Daoy (cell line): Measurements from ENCODE around the gene SMC1B. TPM values are rescaled to one million over a fixed set of nuclear protein-coding genes. Genes with fewer than 3 reads are reported as not detected.
"Not testable (repeated sequence)": the region's sequence is repeated elsewhere in the genome, so short reads cannot be mapped to it uniquely, and the experiment has no call there.

Source experiments
- DNase-seq: peaks from one replicate; pipeline ENCODE4 v3.0.0-alpha.2; 2015; ENCODE audit warnings: low read depth
- total RNA-seq: library from RNA; depleted of rRNA; stranded (reverse); fragments of >200 nt; shearing (Covaris generic); gene quantifications from 2 replicates; pipeline ENCODE4 v1.2.3, GENCODE V29; 2014

SMC1B gene
- total RNA-seq, 1 experiment from 2014 or later: not detected

DNA sequence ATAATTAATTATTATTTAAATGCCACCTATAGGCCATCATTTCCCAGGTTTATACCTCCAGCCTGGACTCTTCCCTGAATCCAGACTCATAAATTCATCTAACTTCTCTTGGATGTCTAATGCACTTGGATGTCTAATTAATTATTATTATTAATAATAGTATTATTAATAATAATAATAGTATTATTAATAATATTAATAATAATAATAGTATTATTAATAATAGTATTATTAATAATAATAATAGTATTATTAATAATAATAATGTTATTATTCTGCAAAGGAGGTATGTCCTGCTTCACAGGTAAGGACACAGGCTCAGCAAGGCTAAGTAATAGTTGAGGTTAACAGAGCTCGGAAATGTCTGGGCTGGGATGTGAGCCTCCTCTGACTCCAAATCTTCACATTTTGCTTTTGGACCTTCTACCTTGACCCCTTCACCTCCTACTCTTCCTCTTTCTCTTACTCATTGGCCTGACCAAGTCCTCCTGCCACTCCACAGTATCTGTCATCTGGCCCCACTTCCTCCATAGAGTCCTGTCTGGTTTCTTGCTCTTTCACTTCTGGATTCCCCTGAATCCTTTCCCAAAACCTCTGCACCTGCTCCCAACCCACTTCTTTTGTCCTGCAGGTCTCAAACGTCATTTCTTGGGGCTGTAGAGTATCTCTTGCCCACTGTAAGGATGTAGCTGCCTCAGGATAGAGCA is 8.1 kb upstream of the SMC1B start:
- DNase-seq: no peak

- no peak for DNase-seq
These were observed 7.1 kb upstream of the SMC1B start for GRCh38 chr22:45420539-45420938.

GRCh38 chr22:45420011-45420410 is 6.6 kb upstream of the SMC1B start:
- no peak for DNase-seq

GRCh38 chr22:45418770-45419138 is 5.4 kb upstream of the SMC1B start:
- no peak for DNase-seq

- DNase-seq: no peak
These were observed 4.8 kb upstream of the SMC1B start for GRCh38 chr22:45418056-45418769.

DNA sequence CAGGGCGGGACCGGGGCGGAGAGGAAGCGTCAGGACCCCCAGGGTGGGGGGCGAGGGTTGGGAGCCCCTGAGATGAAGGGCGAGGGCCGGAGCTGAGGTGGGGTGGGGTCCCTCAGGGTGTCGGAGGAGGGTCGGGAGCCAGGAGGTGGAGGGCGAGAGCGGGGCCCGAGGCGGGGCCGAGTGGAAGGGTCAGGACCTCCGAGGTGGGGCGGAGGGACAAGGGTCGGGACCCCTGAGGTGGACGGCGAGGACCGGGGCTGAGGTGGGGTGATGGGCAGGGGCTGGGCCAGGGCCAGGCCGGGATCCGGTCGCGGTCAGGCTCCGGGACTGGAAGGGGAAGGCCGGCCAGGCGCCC is 409 bp downstream of the SMC1B start:
- no peak for DNase-seq

DNA sequence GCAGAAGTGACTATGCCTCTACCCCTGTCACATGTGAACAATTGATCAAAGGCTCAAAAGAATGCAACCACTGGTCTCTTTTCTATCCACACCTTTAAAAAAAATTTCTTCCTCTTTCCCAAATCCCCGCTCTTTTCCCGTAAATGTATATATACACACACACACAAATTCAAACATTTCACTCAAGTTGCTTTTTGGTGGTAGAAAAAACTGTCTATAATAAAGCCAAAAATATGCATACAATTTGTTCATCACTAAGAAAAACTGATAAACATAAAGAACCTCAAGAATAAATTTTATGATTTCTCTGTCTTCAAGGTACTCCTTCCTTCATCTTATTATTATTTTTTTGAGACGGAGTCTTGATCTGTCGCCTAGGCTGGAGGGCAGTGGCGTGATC is 5.6 kb downstream of the SMC1B start:
- DNase-seq: no peak

DNA sequence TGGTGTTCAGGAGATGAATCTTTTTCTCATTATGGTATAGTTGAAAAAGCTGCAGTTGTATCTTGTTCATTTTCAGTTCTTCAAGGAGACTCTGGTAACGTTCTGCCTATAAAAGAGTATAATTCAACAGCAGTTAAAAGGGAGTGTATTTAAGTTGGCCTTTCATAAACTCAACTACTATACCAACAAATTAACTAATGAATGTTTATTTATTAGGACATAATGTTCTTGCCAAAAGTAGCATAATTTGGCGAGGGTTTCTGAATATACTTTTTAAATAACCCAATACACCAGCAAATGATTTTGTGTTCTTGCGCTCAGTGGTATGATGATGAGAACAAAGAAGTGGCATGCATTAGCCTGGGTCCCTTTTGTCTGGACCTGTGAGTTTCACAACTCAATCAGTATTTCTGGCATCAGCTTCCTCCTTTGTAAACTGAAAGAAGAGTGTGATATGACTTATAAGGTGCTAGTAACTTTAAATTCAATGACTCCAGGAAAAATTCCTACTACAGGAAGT is 10.9 kb downstream of the SMC1B start:
- no peak for DNase-seq

DNA sequence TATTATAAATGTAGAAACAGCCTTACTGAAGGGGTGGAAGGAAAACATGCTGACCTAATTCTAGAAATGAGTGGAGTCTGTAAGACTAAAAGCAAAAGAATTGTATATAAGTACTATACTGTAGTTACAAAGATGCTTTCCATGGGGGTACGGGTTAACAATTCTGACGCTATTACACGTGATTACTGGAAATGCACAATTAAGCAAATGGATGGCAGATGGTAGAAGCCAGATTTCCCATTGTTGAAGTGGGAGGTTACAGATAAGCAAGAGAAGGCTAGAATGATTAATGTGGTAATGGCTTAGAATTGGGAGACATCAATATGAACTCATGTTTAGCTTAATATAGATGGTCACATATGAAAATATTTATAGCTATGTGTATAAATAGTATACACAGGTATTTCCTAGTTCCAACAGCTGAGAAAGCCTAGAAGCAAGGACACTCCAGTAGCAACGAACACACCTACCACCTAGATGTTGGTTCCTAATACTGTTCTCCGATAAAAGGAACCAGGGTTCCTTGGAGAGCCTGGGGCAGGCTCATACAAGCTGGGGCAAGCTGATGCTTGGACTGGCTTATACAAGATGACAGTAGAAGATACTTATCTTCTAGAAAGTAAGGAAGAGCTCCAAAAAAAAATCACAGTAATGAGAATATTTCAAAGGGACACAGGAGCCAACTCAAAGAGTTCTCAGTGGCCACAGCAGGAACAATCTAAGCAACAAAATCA is 13.5 kb downstream of the SMC1B start:
- no peak for DNase-seq

GRCh38 chr22:45398214-45398613 is 15.2 kb downstream of the SMC1B start:
- no peak for DNase-seq

DNA sequence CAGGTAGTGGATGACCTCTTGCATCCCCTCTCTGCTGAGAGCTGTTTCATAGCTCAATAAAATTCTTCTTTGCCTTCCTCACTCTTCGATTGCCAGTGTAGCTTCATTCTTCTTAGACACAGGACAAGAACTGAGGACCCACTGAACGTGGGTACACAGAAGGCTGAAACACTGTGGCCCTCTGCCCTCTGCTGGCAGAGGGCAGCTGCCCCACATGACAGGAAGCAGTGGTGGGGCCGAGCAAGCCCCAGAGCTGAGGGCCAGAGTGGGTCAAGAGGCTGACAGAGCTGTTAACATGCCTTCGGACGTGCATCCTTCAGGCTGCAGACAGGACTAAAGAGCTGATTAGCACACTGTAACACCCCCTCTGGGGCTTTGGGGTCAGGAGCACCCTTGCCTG is 15.6 kb downstream of the SMC1B start:
- DNase-seq: no peak

GRCh38 chr22:45389546-45389945 is 23.9 kb downstream of the SMC1B start:
- DNase-seq: no peak

DNA sequence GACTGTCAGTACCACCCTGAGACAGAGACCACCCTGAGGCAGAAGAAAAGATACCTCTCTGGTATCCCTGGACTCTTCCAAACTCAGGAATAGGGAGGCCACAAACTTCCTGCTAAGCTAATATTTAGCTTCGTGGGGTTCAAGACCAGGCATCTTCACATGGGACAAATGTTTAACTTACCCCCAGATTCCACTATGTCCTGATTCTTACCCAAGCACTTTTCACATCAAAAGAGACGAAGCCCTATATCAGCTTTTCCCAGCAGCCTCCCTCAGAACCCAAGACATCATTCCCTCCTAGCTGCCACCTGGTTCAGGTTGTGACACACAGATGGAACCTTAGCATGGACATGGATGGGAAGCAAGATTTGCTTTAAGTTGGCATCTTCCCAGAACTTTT is 32.1 kb downstream of the SMC1B start:
- no peak for DNase-seq

- DNase-seq: no peak
These were observed 36.7 kb downstream of the SMC1B start for GRCh38 chr22:45376703-45377102.

- no peak for DNase-seq
These were observed 37.4 kb downstream of the SMC1B start for GRCh38 chr22:45376009-45376408.

DNA sequence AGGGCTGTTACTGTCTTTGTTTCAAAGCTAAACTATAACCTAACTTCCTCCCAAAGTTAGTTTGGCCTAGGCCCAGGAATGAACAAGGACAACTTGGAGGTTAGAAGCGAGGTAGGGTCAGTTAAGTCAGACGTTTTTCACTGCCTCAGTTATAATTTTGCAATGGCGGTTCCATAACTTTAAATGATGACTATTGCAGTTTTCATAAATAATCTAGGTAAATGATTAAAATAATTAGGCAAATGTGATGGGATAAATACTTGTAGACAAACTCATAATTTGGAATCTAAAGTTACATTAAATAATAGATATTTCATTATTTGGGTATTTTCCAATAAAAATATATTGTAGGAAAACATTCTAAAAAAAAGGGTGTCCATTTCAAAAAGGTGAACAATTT is 39.8 kb downstream of the SMC1B start:
- DNase-seq: not testable (repeated sequence)

- no peak for DNase-seq
These were observed 46.7 kb downstream of the SMC1B start for GRCh38 chr22:45366713-45367112.

DNA sequence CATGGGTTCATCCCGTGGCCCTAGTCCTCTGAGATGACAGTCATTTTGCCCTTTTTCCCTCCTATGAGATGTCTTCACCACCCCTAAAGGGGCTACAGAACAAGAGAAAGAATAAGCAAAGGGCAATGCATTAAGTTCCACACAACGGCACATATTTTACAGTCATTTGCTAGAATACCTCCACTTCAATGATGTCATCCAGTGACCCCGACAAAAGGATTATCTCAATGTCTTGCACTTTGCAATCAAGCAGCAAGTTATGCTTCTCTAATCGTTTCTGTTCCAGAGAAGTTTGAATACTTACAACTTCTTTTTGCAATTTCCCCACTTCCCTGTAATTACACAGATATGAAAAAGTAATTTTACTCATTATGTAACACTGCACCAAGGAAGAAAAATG is 53.8 kb downstream of the SMC1B start:
- DNase-seq: no peak

DNA sequence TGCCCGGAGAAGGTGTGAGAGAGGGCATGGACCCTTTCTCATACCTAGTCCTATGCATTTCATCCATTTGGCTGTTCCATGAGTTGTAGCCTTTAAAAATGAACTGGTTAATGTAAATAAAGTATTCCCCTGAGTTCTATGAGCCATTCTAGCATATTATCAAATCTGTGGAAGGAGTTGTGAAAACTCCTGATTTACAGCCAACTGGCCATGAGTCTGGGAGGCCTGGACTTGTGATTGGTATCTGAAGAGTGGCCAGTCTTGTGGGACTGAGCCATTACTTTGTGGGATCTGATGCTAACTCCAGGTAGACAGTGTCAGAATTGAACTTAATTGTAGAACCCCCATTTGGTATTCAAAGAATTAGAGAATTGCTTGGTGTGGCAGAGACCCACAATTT is 55.3 kb downstream of the SMC1B start:
- DNase-seq: no peak

- DNase-seq: no peak
These were observed 55.9 kb downstream of the SMC1B start for GRCh38 chr22:45357490-45357889.

DNA sequence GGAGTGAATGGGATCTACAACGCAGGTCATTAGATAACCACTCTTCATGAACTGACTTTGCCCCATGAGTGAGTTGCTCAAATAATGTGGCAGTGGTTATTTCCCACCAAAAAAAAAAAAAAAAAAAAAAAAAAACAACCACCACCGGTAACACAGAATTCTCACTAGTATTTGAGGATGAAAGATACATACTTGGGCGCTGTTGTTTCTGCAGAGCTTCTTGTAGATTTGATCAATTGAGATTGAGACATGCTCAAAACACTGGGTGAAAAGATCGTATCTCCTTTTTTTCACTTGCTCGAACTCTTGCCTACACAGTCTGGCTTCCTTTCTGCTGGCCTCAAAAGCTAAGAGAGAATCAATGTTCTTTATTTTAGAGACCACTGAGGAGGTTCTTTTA is 59.6 kb downstream of the SMC1B start:
- DNase-seq: no peak

GRCh38 chr22:45352757-45353156 is 60.6 kb downstream of the SMC1B start:
- DNase-seq: not testable (repeated sequence)

DNA sequence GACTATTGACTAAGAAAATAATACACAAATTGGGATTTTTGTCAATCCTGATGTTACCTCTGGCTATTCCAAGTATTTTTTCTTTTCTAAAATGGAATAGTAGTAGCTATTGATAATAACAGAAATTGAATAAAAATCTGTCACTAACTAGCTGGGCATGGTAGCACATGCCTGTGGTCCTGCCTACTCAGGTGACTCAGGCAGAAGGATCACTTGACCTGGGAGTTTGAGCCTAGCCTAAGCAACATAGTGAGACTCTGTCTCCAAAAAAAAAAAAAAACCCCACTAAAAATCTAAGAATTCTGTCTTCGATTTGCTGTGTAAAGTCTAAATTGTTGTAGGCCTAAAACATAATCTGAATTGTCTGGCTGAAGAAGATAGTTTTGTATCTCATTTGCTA is 61.4 kb downstream of the SMC1B start:
- DNase-seq: no peak
